H9 (cell line): ENCODE measurements around the gene XRN2. TPM values are rescaled to one million over a fixed set of nuclear protein-coding genes. Genes with fewer than 3 reads are reported as not detected.
A peak's percentile ranks its signal among the peaks of the same experiment; 100 is the strongest.

Experiments
- DNase-seq: peaks from one replicate; pipeline ENCODE4 v3.0.0-alpha.2; 2017
- H2AFZ ChIP-seq: one replicate; pipeline ENCODE4 v1.6.1; 2013; ENCODE audit warnings: mild to moderate bottlenecking, low read length, control low read depth, moderate library complexity
- H2AK5ac ChIP-seq: 2 replicates; pipeline ENCODE4 v1.6.1; 2013; ENCODE audit warnings: low read length, control low read depth, mixed read lengths; ENCODE audit not compliant: insufficient read length
- H2BK120ac ChIP-seq: one replicate; pipeline ENCODE4 v1.6.1; 2013; ENCODE audit warnings: low read depth, mild to moderate bottlenecking, low read length, control low read depth, inconsistent platforms; ENCODE audit not compliant: poor library complexity, severe bottlenecking
- H2BK12ac ChIP-seq: 2 replicates; pipeline ENCODE4 v1.6.1; 2013; ENCODE audit warnings: low read length, control low read depth, mixed read lengths, low read depth; ENCODE audit not compliant: insufficient read length
- H2BK15ac ChIP-seq: 2 replicates; pipeline ENCODE4 v1.6.1; 2013; ENCODE audit warnings: low read depth, low read length, control low read depth
- H2BK20ac ChIP-seq: one replicate; pipeline ENCODE4 v1.6.1; 2013; ENCODE audit warnings: low read depth, mild to moderate bottlenecking, low read length, control low read depth, inconsistent platforms; ENCODE audit not compliant: poor library complexity, severe bottlenecking
- H2BK5ac ChIP-seq: 2 replicates; pipeline ENCODE4 v1.6.1; 2013; ENCODE audit warnings: low read length, control low read depth, mixed read lengths; ENCODE audit not compliant: insufficient read length
- H3K14ac ChIP-seq: 2 replicates; pipeline ENCODE4 v1.6.1; 2013; ENCODE audit warnings: low read length, control low read depth; ENCODE audit not compliant: insufficient read depth
- H3K18ac ChIP-seq: 2 replicates; pipeline ENCODE4 v1.6.1; 2013; ENCODE audit warnings: low read depth, mild to moderate bottlenecking, mixed read lengths, low read length, control low read depth; ENCODE audit not compliant: insufficient read length
- H3K23ac ChIP-seq: 2 replicates; pipeline ENCODE4 v1.6.1; 2013; ENCODE audit warnings: low read length, control low read depth, mixed read lengths, low read depth; ENCODE audit not compliant: insufficient read length
- H3K23me2 ChIP-seq: 2 replicates; pipeline ENCODE4 v1.6.1; 2013; ENCODE audit warnings: low read depth, mild to moderate bottlenecking, mixed read lengths, low read length, control low read depth; ENCODE audit not compliant: insufficient read length, poor library complexity, severe bottlenecking
- H3K27ac ChIP-seq: 2 replicates; pipeline ENCODE4 v1.5.1; 2013; ENCODE audit warnings: low read length, control low read depth, mixed read lengths, low read depth; ENCODE audit not compliant: insufficient read length
- H3K27me3 ChIP-seq: 2 replicates; pipeline ENCODE4 v1.6.1; 2013; ENCODE audit warnings: low read length, control low read depth, inconsistent platforms; ENCODE audit not compliant: insufficient read depth
- H3K4ac ChIP-seq: 2 replicates; pipeline ENCODE4 v1.6.1; 2013; ENCODE audit warnings: low read depth, mild to moderate bottlenecking, control low read depth, inconsistent platforms, low read length, moderate library complexity
- H3K4me1 ChIP-seq: 2 replicates; pipeline ENCODE4 v1.6.1; 2013; ENCODE audit warnings: low read length, control low read depth, inconsistent platforms; ENCODE audit not compliant: insufficient read depth
- H3K4me2 ChIP-seq: 2 replicates; pipeline ENCODE4 v1.6.1; 2013; ENCODE audit warnings: low read length, control low read depth, mixed read lengths; ENCODE audit not compliant: insufficient read length, insufficient read depth
- H3K56ac ChIP-seq: 2 replicates; pipeline ENCODE4 v1.6.1; 2013; ENCODE audit warnings: low read depth, mild to moderate bottlenecking, mixed read lengths, low read length, control low read depth; ENCODE audit not compliant: insufficient read length
- H3K79me1 ChIP-seq: 2 replicates; pipeline ENCODE4 v1.6.1; 2013; ENCODE audit warnings: low read depth, mild to moderate bottlenecking, moderate library complexity, low read length, control low read depth, inconsistent platforms; ENCODE audit not compliant: insufficient read depth, poor library complexity, severe bottlenecking
- H3K79me2 ChIP-seq: 2 replicates; pipeline ENCODE4 v1.6.1; 2013; ENCODE audit warnings: low read length, control low read depth, inconsistent platforms; ENCODE audit not compliant: insufficient read depth
- H3K9ac ChIP-seq: 2 replicates; pipeline ENCODE4 v1.6.1; 2013; ENCODE audit warnings: low read length, control low read depth, mixed read lengths; ENCODE audit not compliant: insufficient read length; ENCODE audit errors: extremely low read depth
- H3K9me3 ChIP-seq: one replicate; pipeline ENCODE4 v1.6.1; 2013; ENCODE audit warnings: low read depth, low read length, inconsistent platforms; ENCODE audit not compliant: control insufficient read depth
- H3T11ph ChIP-seq: one replicate; pipeline ENCODE4 v1.6.1; 2013; ENCODE audit warnings: mild to moderate bottlenecking, low read length, control low read depth, inconsistent platforms
- H4K20me1 ChIP-seq: one replicate; pipeline ENCODE4 v1.6.1; 2013; ENCODE audit not compliant: control insufficient read depth, insufficient read length, insufficient read depth
- H4K5ac ChIP-seq: 2 replicates; pipeline ENCODE4 v1.6.1; 2013; ENCODE audit warnings: low read depth, mild to moderate bottlenecking, mixed read lengths, low read length, control low read depth; ENCODE audit not compliant: insufficient read length
- H4K8ac ChIP-seq: replicated peaks from 2 replicates; pipeline ENCODE4 v1.6.1; 2013; ENCODE audit warnings: low read length, control low read depth, mixed read lengths, low read depth; ENCODE audit not compliant: insufficient read length
- H4K91ac ChIP-seq: 2 replicates; pipeline ENCODE4 v1.6.1; 2013; ENCODE audit warnings: low read depth, mild to moderate bottlenecking, moderate library complexity, mixed read lengths, low read length, control low read depth; ENCODE audit not compliant: insufficient read length
- H3K27ac Mint-ChIP-seq, 3 experiments: 2 replicates in 2 of 3; 3 replicates in 1 of 3; pipeline ENCODE4 v1.8.0; 2020 to 2021; ENCODE audit warnings: mixed read lengths in 3 of 3, mild to moderate bottlenecking in 1 of 3, moderate library complexity in 1 of 3
- H3K27me3 Mint-ChIP-seq: 2 replicates; pipeline ENCODE4 v1.8.0; 2021; ENCODE audit warnings: low read depth, mild to moderate bottlenecking, moderate library complexity, mixed read lengths
- H3K36me3 Mint-ChIP-seq, 3 experiments: 2 replicates in 2 of 3; 3 replicates in 1 of 3; pipeline ENCODE4 v1.8.0; 2020 to 2021; ENCODE audit warnings: low read depth in 3 of 3, mixed read lengths in 3 of 3; ENCODE audit not compliant: insufficient read depth in 1 of 3
- H3K4me1 Mint-ChIP-seq, 2 experiments: 2 replicates each; pipeline ENCODE4 v1.8.0; 2020; ENCODE audit warnings: mixed read lengths in 2 of 2
- H3K4me3 Mint-ChIP-seq, 2 experiments: 2 replicates in 1 of 2; 3 replicates in 1 of 2; pipeline ENCODE4 v1.8.0; 2020 to 2021; ENCODE audit warnings: mild to moderate bottlenecking in 2 of 2, mixed read lengths in 2 of 2, moderate library complexity in 1 of 2
- H3K9me3 Mint-ChIP-seq, 2 experiments: 2 replicates in 1 of 2; 3 replicates in 1 of 2; pipeline ENCODE4 v1.8.0; 2020; ENCODE audit warnings: mild to moderate bottlenecking in 2 of 2, mixed read lengths in 2 of 2, moderate library complexity in 1 of 2
- CTCF ChIP-seq: fragments of 200-600 bp; sonication (generic); conservative IDR thresholded peaks from 3 replicates; pipeline ENCODE4 v1.8.0; 2021; ENCODE audit warnings: antibody characterized with exemption, mild to moderate bottlenecking
- WGBS: extraction: QIAGEN DNeasy Blood & Tissue Kit; methylation state at CpG from one replicate; pipeline ENCODE4 v1.1.7; 2013; ENCODE audit warnings: missing lambda C conversion rate, low lambda C conversion rate, mixed read lengths; ENCODE audit not compliant: insufficient read length; ENCODE audit errors: extremely low coverage; 5-methylcytosine and 5-hydroxymethylcytosine counted together
- total RNA-seq: library from RNA; stranded (reverse); gene quantifications from 2 replicates; pipeline ENCODE4 v1.2.1, GENCODE V29; 2021

XRN2 gene
- total RNA-seq, 1 experiment from 2014 or later, result 96.7 TPM

DNA sequence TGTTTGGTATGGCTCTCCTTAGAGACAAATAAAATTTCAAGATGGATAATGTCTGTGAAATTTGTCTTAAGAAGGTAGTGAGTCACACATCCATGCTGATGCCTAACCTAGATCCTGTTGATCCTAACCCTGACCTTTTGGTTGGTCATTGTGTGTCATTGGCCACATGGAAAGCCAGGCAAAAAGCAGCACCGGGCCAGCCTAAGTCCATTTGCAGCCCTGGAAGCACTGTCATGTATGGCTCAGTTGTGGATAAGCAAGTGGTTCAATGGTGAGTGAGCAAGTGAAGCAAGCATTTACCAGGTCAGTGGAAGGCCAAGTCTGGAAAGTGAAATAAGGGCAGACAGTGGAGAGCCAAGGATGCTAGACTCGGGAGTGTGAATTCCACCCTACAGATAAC lies 12.1 kb upstream of the XRN2 start:
- Histone ChIP-seq H3K27me3 (no peaks in the 10 kb centered on the region), H2BK20ac (no peak overlapping the region), H4K20me1 (no peaks in the 10 kb centered on the region), H4K5ac (peak overlapping the region; percentile 72), H2AFZ (no peak overlapping the region), H2BK12ac (no peak overlapping the region), H3K4me2 (no peak overlapping the region), H4K91ac (no peak overlapping the region), H3K18ac (peak overlapping the region; percentile 38), H3K9me3 (no peaks in the 10 kb centered on the region), H3K56ac (no peak overlapping the region), H3K23ac (no peak overlapping the region), H3K4ac (no peak overlapping the region), H3T11ph (no peak overlapping the region), H3K9ac (no peak overlapping the region), H2AK5ac (no peak overlapping the region), H3K23me2 (no peaks in the 10 kb centered on the region), H3K27ac (no peak overlapping the region), H2BK15ac (no peak overlapping the region; the same call in 1 of the 2 replicates), H2BK120ac (no peak overlapping the region), H3K79me1 (no peaks in the 10 kb centered on the region), H4K8ac (no peak overlapping the region), H2BK5ac (no peak overlapping the region), H3K4me1 (no peaks in the 10 kb centered on the region), H3K79me2 (no peaks in the 10 kb centered on the region), H3K14ac (no peak overlapping the region)
- Mint-ChIP-seq H3K4me3 (no peak overlapping the region), H3K9me3 (no peaks in the 10 kb centered on the region), H3K27me3 (no peaks in the 10 kb centered on the region; the same call in none of the 2 replicates), H3K36me3 (no peaks in the 10 kb centered on the region), H3K27ac (no peak overlapping the region), H3K4me1 (peaks cover 6 to 9% of the 10 kb centered on the region in 2 experiments; a peak in 3 of 4 replicates)
- TF ChIP-seq CTCF, result no peak
- DNase-seq, result no peak
- no CpG with 5 or more reads among the region's 2 CpGs for WGBS
